NCI-H1694 treated with DMSO at 0.1 percent for 48 hours (cell line): ENCODE measurements around the gene DNASE1L1.

Experiments
- DNase-seq: peaks from one replicate; lab custom pipeline; 2025; lab: John Stamatoyannopoulos, UW

DNASE1L1 gene

GRCh38 chrX:154367474-154368308, 41.4 kb downstream of the DNASE1L1 start:
- no peak for DNase-seq

- no peak for DNase-seq
Observed at GRCh38 chrX:154366666-154367055, 42.4 kb downstream of the DNASE1L1 start.

GRCh38 chrX:154365997-154366665, 42.9 kb downstream of the DNASE1L1 start:
- DNase-seq: no peak

- no peak for DNase-seq
Observed at GRCh38 chrX:154365052-154365600, 43.9 kb downstream of the DNASE1L1 start.

GRCh38 chrX:154363706-154364439, 45.2 kb downstream of the DNASE1L1 start:
- no peak for DNase-seq

- no peak for DNase-seq
Observed at GRCh38 chrX:154362085-154362742, 46.8 kb downstream of the DNASE1L1 start.

GRCh38 chrX:154360155-154360713, 48.8 kb downstream of the DNASE1L1 start:
- no peak for DNase-seq

- DNase-seq: no peak
Observed at GRCh38 chrX:154359362-154360154, 49.5 kb downstream of the DNASE1L1 start.

GRCh38 chrX:154358829-154359228, 50.2 kb downstream of the DNASE1L1 start:
- no peak for DNase-seq

GRCh38 chrX:154358011-154358410, 51.0 kb downstream of the DNASE1L1 start:
- no peak for DNase-seq

- no peak for DNase-seq
Observed at GRCh38 chrX:154357205-154357604, 51.8 kb downstream of the DNASE1L1 start.

GRCh38 chrX:154356596-154356995, 52.5 kb downstream of the DNASE1L1 start:
- DNase-seq: no peak

GRCh38 chrX:154355776-154356140, 53.3 kb downstream of the DNASE1L1 start:
- no peak for DNase-seq

GRCh38 chrX:154355094-154355775, 53.8 kb downstream of the DNASE1L1 start:
- DNase-seq: no peak

GRCh38 chrX:154354516-154354915, 54.5 kb downstream of the DNASE1L1 start:
- DNase-seq: no peak

- DNase-seq: no peak
Observed at GRCh38 chrX:154354013-154354412, 55.0 kb downstream of the DNASE1L1 start.

GRCh38 chrX:154353172-154353843, 55.7 kb downstream of the DNASE1L1 start:
- no peak for DNase-seq

- no peak for DNase-seq
Observed at GRCh38 chrX:154352466-154352865, 56.6 kb downstream of the DNASE1L1 start.

- DNase-seq: no peak
Observed at GRCh38 chrX:154352012-154352401, 57.0 kb downstream of the DNASE1L1 start.
